Hematopoietic multipotent progenitor cell treated with erythropoietin and hydrocortisone succinate and interleukin-3 and kit ligand, for 15 days (in vitro differentiated cells): ENCODE measurements around the gene FOXA1.

Experiments
- DNase-seq: peaks from one replicate; pipeline ENCODE4 v3.0.0-alpha.2; 2015; ENCODE audit warnings: low spot score

The FOXA1 gene

GRCh38 chr14:37589715-37590427, 5.2 kb downstream of the FOXA1 start:
- no peak for DNase-seq

- no peak for DNase-seq
Measured at GRCh38 chr14:37588956-37589714, 5.9 kb downstream of the FOXA1 start.

- DNase-seq, result no peak
Measured at GRCh38 chr14:37588667-37588955, 6.4 kb downstream of the FOXA1 start.

GRCh38 chr14:37587881-37588666, 7.0 kb downstream of the FOXA1 start:
- no peak for DNase-seq

DNA sequence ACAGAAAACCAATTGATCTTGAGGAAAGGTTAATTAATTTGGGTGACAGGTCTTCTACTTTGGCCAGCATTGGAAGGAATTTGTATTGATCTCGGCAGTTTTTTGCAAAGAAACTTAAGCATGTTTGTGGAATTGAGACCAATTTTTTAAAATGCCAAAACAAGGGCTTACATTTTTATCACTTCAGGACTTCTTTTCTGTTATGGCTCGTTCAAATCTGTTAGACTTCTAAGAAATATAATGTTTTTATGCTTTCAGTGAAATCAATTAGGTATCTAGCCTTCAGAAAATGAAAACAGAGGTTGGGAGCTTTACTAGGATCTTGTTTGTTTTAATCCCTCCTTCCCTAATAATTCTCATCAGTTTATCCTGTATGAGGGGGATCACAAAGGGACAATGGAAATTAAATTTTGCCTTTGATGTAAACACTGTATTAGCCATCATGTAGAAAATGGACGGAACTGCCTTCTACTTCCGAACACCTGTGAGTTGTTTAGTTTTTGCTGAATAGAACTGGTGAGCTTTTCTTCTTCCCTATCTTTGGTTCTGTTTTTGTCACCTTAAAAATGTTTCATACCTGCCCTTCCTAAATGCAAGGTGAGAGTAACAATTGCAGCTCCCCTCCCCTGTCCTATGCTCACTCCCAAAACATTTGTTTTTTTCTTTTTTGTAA, 7.8 kb downstream of the FOXA1 start:
- DNase-seq, result no peak

GRCh38 chr14:37586797-37587130, 8.3 kb downstream of the FOXA1 start:
- no peak for DNase-seq

DNA sequence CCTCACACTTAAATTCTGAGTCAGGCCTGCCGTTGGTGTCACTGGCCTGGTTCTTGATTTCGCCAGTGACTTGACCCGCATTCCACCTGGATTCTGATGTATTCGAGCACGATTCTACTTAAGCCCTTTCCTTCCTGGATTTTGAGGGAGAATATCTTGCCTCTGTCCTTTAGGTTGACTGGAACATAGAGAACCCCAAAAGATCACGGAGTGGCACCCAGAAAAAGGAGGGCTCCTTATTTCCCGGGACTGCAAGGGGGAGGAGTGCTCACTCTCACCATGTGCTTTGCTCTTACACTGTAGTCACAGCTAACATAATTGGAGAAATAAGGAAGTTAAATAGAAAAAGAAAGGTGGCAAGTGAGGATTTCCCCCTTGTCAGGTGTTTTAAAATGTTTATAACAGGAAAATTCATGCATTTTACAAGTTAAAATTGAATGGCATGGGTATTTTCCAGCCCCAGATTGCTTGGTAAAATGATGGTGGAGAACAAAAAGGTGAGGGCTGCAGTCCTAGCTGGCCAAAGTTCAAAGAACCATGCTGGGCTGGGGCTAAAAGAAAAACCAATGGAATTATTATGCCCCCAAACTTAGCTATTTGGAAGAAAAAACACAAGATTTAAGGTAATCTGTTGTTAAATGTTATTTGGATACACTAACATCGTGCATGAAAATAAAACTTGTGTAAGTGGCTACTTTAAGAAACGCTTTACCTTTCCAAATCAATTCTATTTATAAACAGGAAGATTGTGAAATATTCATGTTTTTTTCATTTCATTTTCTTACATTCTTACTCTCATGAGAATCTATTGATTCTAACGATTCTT, 8.9 kb downstream of the FOXA1 start:
- DNase-seq, result no peak

- DNase-seq, result no peak
Measured at GRCh38 chr14:37585101-37585511, 9.9 kb downstream of the FOXA1 start.

- no peak for DNase-seq
Measured at GRCh38 chr14:37584211-37585100, 10.6 kb downstream of the FOXA1 start.

- no peak for DNase-seq
Measured at GRCh38 chr14:37583358-37584210, 11.5 kb downstream of the FOXA1 start.

GRCh38 chr14:37580146-37580545, 14.9 kb downstream of the FOXA1 start:
- DNase-seq, result no peak

GRCh38 chr14:37579274-37579673, 15.8 kb downstream of the FOXA1 start:
- no peak for DNase-seq

DNA sequence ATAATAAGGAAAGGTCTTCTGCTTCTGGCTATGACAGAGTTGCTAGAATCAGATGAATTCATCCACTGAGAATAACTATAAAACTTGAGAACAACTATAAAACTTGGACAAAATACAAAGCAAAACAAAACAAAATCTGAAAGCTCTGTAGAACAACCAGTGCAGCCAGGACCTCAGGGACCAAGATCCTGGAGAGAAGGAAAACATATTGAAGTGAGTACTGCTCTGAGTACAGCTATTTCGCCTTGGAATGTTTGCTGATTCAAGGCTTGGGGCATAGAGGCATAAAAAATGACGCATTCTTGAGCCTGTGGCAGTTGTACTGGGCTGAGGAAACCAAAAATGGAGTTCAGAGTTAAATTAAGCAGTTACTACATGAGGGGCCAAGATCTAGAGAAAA, 21.7 kb downstream of the FOXA1 start:
- DNase-seq, result no peak

- no peak for DNase-seq
Measured at GRCh38 chr14:37571391-37571790, 23.7 kb downstream of the FOXA1 start.

- DNase-seq, result no peak
Measured at GRCh38 chr14:37569729-37570128, 25.3 kb downstream of the FOXA1 start.

GRCh38 chr14:37566811-37567371, 28.2 kb downstream of the FOXA1 start:
- no peak for DNase-seq

DNA sequence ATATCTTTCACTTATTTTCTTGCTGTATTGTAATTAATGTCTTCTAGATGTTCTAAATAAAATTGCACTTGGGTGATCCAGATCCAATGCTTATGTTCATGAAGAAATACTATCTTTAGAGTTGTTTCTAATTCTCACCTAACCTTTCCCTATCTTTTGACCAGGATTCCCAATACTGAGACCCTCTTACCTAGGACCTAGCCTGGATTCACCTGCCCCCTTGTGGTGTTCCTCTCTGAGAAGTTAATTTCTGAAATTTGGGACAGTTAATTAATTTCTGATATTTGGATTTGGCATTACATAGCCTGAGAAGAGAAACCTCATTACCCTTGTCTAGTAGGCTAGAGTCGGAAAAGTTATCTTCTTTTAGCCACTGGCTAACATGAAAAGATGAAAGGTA, 29.5 kb downstream of the FOXA1 start:
- DNase-seq, result no peak

DNA sequence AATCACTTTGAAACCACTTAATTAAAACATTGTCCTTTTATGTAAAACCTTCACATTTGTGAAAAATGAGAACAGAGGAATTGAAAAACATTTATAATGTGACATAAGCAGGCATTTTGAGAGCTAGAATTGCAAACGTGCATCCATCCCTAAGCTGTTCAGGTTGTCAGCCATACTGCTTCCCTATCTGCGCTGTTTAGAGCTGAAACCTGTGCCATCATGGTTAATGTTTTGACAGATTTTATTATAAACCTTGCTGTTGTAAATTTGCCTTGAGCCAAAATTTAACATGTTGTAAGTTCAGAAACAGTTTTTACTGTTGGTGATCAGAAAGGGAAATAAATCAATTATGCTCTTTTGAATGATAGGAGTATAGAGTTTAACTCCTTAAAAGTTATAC, 31.9 kb downstream of the FOXA1 start:
- DNase-seq, result no peak

- DNase-seq, result no peak
Measured at GRCh38 chr14:37559386-37559785, 35.7 kb downstream of the FOXA1 start.
